Activated CD8-positive, alpha-beta memory T cell treated with anti-CD3 and anti-CD28 coated beads, Interleukin-2, amount 50 U/mL, for 24 hours (primary cell): Measurements from ENCODE around the gene NOTCH4.
"Not testable (repeated sequence)": the region's sequence is repeated elsewhere in the genome, so short reads cannot be mapped to it uniquely, and the experiment has no call there.

Source experiments
- DNase-seq: peaks from one replicate; pipeline ENCODE4 v3.0.0-alpha.2; 2020; ENCODE audit errors: extremely low read depth

Gene NOTCH4

DNA sequence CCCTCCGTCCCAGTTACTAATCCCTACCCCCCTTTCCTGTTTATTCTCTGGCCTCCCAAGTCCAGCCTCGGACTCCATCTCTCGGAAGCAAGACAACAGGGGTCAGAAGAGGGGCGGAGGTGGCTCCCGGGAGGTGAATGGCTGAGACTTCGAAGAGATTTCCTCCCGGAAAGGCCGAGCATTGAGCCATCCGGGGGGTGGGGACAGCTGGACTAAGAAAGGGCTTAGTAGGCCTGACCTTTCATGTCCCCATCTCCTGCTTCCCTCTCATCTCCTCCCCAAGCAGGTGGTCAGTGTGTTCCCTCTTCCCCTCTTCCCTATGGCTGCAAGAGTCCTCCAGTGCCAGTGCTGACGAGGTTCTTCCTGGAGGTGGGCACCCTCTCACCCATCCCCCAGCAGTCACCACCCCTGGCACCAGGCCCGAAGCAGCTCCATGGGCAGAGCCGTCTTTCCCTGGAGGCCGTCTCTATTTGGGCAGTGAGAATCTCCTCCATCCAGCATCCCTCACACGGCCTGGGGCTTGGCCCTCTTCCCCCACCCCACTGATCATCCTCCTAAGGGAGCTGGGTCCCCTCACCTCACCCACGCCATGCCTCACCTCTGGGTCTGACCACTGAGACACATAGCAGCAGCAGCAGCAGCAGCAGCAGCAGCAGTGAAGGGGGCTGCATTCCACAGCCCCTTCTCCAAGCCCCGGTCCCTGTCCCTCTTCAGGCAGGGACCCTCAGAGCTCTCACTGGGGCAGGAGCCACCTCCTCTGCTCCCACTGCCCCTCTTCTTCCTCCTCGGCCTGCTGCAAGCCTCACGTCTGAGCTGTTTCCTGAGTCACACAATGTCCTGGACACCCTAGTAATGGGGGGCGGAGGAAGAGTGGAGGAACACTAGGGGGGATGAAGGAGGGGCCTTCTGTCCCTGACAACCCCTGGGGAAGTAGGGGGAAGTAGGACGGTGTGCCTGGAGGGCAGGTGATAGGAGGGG, at the start of gene NOTCH4:
NOTCH4 (minus strand) TSS at position 810 of the 978 bp plus-strand sequence; CDS start at position 671, 139 bp downstream.
- DNase-seq: no peak

GRCh38 chr6:32271429-32271828, 47.6 kb upstream of the NOTCH4 start:
- no peak for DNase-seq

- DNase-seq: not testable (repeated sequence)
Observed at GRCh38 chr6:32268459-32268858, 44.6 kb upstream of the NOTCH4 start.

GRCh38 chr6:32267035-32267434, 43.2 kb upstream of the NOTCH4 start:
- DNase-seq: no peak

DNA sequence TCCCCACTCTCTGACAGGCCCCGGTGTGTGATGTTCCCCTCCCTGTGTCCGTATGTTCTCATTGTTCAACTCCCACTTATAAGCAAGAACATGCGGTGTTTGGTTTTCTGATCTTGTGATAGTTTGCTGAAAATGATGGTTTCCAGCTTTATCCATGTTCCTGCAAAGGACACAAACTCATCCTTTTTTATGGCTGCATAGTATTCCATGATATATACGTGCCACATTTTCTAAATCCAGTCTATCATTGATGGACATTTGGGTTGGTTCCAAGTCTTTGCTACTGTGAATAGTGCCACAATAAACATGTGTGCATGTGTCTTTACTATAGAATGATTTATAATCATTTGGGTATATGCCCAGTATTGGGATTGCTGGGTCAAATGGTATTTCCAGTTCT, 33.4 kb upstream of the NOTCH4 start:
- DNase-seq: not testable (repeated sequence)

- peak; percentile 49 for DNase-seq
Observed at GRCh38 chr6:32255199-32256153, 31.6 kb upstream of the NOTCH4 start.

DNA sequence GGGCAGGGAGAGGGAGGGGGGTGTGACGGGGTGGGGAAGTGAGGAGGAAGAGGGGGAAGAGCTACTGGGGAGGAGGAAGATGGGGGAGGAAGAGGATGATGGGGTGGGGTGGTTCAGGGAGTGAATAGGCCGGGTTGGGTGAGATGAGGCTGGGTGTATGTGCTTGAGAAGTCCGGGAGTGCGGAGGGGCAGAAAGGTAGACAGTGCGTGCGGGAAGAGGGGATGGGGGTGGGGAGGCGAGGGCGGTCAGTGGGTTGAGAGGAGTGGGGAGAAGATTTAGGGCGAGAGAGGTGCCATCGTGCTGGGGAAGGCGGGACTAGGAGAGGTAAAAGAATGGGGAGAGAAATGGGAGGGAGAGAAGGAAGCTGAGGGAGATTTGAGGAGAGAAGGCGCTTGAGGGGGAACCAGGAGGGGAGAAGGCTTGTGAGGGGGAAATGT, 30.9 kb upstream of the NOTCH4 start:
- no peak for DNase-seq

GRCh38 chr6:32252331-32253009, 28.6 kb upstream of the NOTCH4 start:
- no peak for DNase-seq

DNA sequence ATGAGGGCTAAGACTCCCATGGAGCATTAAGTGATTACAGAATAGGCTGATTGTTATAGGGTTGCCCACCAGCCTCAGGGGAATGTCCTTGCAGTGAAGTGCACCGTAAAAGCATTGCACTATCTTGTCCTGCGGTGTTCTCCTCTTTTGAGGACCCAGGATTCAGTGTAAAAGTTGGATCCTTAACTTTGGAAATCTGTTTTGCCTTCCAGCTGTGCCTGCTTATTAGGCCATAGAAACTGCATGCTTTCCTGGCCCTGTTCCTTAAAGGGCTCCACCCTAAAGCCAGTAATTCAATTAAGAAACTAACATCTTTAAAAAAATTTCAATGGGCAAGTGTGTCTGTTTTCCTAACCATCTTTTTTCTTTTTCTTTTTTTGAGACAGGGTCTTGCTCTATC, 25.4 kb upstream of the NOTCH4 start:
- DNase-seq: no peak

DNA sequence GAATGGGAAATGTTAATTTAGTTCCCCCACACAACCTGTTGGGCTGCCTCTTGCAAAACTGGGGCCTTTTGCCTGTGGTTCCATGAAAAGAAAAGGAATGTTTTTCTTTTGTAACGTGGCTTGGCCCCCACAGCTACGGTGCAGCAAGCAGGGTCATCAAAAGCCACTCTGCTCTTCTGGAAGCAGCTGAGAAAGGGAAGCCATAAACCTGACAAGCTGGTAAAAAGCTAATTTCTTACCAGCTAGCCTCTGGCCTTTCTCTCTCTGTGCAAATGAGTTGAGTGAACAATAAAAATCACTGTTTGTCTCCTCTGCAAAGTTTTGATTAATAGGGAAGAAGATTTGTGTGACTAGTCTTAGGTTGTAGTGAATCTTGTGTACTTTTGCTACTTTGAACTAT, 23.5 kb upstream of the NOTCH4 start:
- no peak for DNase-seq

GRCh38 chr6:32244946-32245398, 21.1 kb upstream of the NOTCH4 start:
- DNase-seq: peak; percentile 36

DNA sequence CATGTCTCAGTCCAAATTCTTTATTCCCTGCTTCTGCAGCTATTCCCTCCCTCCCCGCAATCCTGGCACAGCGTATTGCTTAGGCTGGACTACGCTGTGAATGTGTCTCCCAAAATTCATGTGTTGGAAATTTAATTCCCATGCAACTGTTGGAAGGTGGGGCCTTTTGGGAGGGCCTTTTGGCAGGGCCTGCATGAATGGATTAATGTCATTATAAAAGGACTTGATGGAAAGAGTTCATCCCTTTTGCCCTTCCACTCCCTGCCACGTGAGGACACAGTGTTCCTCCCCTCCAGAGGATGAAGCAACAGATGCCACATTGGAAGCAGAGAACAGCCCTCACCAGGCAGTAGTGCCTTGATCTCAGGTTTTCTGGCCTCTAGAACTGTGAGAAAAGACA, 20.4 kb upstream of the NOTCH4 start:
- no peak for DNase-seq

- not testable (repeated sequence) for DNase-seq
Observed at GRCh38 chr6:32242318-32242813, 18.5 kb upstream of the NOTCH4 start.

- DNase-seq: no peak
Observed at GRCh38 chr6:32240686-32241085, 16.8 kb upstream of the NOTCH4 start.

- DNase-seq: no peak
Observed at GRCh38 chr6:32239462-32239861, 15.6 kb upstream of the NOTCH4 start.

- DNase-seq: no peak
Observed at GRCh38 chr6:32234934-32235333, 11.1 kb upstream of the NOTCH4 start.

GRCh38 chr6:32226434-32226833, 2.6 kb upstream of the NOTCH4 start:
- DNase-seq: no peak

DNA sequence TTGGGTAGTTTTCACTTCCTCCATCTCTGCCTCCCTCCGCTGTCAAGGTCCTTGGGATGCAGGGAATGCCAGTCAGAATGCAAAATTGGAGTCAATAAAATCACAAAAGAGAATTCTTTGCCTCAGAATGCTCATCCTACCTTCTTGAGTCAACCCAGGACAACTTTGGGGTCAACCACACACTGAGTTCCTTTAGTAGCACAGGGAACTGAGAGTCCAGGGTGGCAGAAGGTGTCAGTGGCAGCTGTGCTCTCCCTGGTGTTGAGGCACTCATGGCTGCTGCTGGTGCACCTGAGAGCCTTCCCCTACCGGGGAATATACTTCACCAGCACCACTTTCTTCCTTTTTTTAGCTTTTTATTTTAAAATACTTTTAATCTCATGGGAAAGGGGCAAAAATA, 829 bp upstream of the NOTCH4 start:
- no peak for DNase-seq

DNA sequence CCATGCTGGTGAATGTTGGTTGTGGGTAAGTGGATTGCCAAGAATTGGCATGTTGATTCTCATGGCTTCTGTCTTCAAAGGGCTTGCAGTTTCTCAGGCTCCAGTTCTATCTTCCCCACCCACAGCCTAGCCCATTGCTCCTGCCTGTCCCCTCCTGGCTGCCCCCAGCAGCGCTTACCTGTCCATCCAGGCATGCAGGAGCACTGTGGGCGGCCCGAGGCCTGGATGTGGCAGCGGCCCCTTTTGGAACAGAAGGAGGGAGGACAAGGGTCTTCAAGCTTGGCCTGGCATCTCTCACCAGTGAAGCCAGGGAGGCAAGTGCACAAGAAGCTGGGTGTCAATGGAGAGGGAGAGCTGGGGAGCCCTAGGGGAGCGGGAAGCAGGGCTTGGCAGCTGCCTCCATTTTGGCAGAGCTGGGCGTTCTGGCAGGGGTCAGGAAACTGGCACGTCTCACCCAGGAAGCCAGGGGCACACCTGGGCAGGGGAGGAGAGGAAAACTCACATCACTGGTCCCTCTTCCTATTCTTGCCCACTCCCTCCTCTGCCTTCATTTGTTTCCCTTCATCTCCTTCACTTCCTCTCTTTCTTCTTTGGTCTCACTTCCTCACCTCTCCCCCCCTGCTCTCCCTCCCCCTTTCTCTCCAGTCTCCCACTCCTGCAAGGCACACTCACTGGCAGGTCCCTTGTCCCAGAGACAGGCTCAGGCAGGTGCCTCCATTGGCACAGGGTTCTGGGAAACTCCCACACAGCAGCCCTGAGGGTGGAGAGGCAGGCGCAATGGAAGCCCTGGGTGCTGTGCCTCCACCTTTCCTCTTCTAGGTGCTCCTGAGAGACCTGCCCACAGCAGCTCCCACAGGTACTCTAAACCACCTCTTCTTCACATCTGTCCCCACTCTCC, 1.3 kb downstream of the NOTCH4 start:
- no peak for DNase-seq

DNA sequence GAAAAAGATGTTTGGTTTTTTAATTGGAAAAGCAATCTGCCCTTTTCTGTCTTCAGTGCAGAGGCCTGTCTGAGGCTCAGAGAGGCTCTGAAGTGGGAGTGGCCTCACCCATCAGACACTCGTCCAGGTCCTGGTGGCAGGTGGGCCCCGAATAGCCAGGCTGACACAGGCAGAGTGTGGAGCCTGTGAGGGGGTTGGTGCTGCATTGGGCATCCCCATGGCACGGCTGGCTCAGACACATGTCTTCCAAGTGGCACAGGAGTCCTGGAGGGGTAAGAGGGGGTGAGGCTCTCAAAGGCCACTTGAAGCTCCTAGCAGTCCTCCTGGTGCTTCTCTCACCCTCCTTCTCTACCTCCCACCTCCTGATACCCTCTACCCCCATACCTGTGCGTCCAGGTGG, 3.8 kb downstream of the NOTCH4 start:
- no peak for DNase-seq
